ENCODE data around the gene ZNF587B.
"Not testable (repeated sequence)": the region's sequence is repeated elsewhere in the genome, so short reads cannot be mapped to it uniquely, and the experiment has no call there.

ZNF587B gene

GRCh38 chr19:57821501-57821900 lies 8.6 kb upstream of the ZNF587B start:
- not testable (repeated sequence) for H3K4me3 ChIP-seq (ENCODE audit: low read length); H3K36me3 ChIP-seq (ENCODE audit: control insufficient read depth, insufficient read depth, low read length); H3K9ac ChIP-seq (ENCODE audit: low read length); H3K9me3 ChIP-seq (ENCODE audit: control insufficient read depth, low read length); H3K27me3 ChIP-seq (ENCODE audit: control insufficient read depth, insufficient read depth, low read length)
- peaks cover 13% of the 10 kb centered on the region for H3K4me1 ChIP-seq (ENCODE audit: control insufficient read depth, insufficient read depth, low read length)

- peaks cover 13% of the 10 kb centered on the region for H3K4me1 ChIP-seq (ENCODE audit: control insufficient read depth, insufficient read depth, low read length)
- H3K36me3 ChIP-seq (ENCODE audit: control insufficient read depth, insufficient read depth, low read length), result not testable (repeated sequence)
Measured at GRCh38 chr19:57823155-57823554, 6.9 kb upstream of the ZNF587B start.

GRCh38 chr19:57823608-57824007 lies 6.5 kb upstream of the ZNF587B start:
- peaks cover 13% of the 10 kb centered on the region for H3K4me1 ChIP-seq (ENCODE audit: control insufficient read depth, insufficient read depth, low read length)
- H3K9me3 ChIP-seq (ENCODE audit: control insufficient read depth, low read length); H3K27me3 ChIP-seq (ENCODE audit: control insufficient read depth, insufficient read depth, low read length); H3K9ac ChIP-seq (ENCODE audit: low read length); H3K4me3 ChIP-seq (ENCODE audit: low read length); H3K36me3 ChIP-seq (ENCODE audit: control insufficient read depth, insufficient read depth, low read length): not testable (repeated sequence)

More at GRCh38 chr19:57823155-57823554, 6.9 kb upstream of the ZNF587B start:
- H3K9me3 ChIP-seq (ENCODE audit: control insufficient read depth, low read length); H3K9ac ChIP-seq (ENCODE audit: low read length); H3K27me3 ChIP-seq (ENCODE audit: control insufficient read depth, insufficient read depth, low read length); H3K4me3 ChIP-seq (ENCODE audit: low read length): not testable (repeated sequence)

GRCh38 chr19:57825511-57825910 lies 4.6 kb upstream of the ZNF587B start:
- no peaks in the 10 kb centered on the region for H3K36me3 ChIP-seq (ENCODE audit: control insufficient read depth, insufficient read depth, low read length)
- peaks cover 10% of the 10 kb centered on the region for H3K4me1 ChIP-seq (ENCODE audit: control insufficient read depth, insufficient read depth, low read length)
- H3K9ac ChIP-seq (ENCODE audit: low read length), result no peak overlapping the region
- H3K9me3 ChIP-seq (ENCODE audit: control insufficient read depth, low read length), result no peaks in the 10 kb centered on the region
- H3K4me3 ChIP-seq (ENCODE audit: low read length), result no peak overlapping the region
- no peaks in the 10 kb centered on the region for H3K27me3 ChIP-seq (ENCODE audit: control insufficient read depth, insufficient read depth, low read length)

GRCh38 chr19:57829316-57829715 lies 783 bp upstream of the ZNF587B start:
- Histone ChIP-seq H3K36me3 (ENCODE audit: control insufficient read depth, insufficient read depth, low read length) (no peaks in the 10 kb centered on the region), H3K9me3 (ENCODE audit: control insufficient read depth, low read length) (no peaks in the 10 kb centered on the region), H3K4me3 (ENCODE audit: low read length) (no peak overlapping the region), H3K4me1 (ENCODE audit: control insufficient read depth, insufficient read depth, low read length) (no peaks in the 10 kb centered on the region), H3K27me3 (ENCODE audit: control insufficient read depth, insufficient read depth, low read length) (no peaks in the 10 kb centered on the region), H3K9ac (ENCODE audit: low read length) (no peak overlapping the region)

GRCh38 chr19:57836991-57837390 lies 6.9 kb downstream of the ZNF587B start:
- H3K9me3 ChIP-seq (ENCODE audit: control insufficient read depth, low read length); H3K4me1 ChIP-seq (ENCODE audit: control insufficient read depth, insufficient read depth, low read length); H3K27me3 ChIP-seq (ENCODE audit: control insufficient read depth, insufficient read depth, low read length); H3K9ac ChIP-seq (ENCODE audit: low read length); H3K36me3 ChIP-seq (ENCODE audit: control insufficient read depth, insufficient read depth, low read length); H3K4me3 ChIP-seq (ENCODE audit: low read length): not testable (repeated sequence)

GRCh38 chr19:57838622-57839191 lies 8.6 kb downstream of the ZNF587B start:
- not testable (repeated sequence) for H3K36me3 ChIP-seq (ENCODE audit: control insufficient read depth, insufficient read depth, low read length); H3K4me3 ChIP-seq (ENCODE audit: low read length); H3K27me3 ChIP-seq (ENCODE audit: control insufficient read depth, insufficient read depth, low read length); H3K9me3 ChIP-seq (ENCODE audit: control insufficient read depth, low read length); H3K4me1 ChIP-seq (ENCODE audit: control insufficient read depth, insufficient read depth, low read length); H3K9ac ChIP-seq (ENCODE audit: low read length)

- H3K27me3 ChIP-seq (ENCODE audit: control insufficient read depth, insufficient read depth, low read length), result no peaks in the 10 kb centered on the region
- no peaks in the 10 kb centered on the region for H3K36me3 ChIP-seq (ENCODE audit: control insufficient read depth, insufficient read depth, low read length)
- H3K4me1 ChIP-seq (ENCODE audit: control insufficient read depth, insufficient read depth, low read length), result no peaks in the 10 kb centered on the region
- H3K4me3 ChIP-seq (ENCODE audit: low read length), result no peak overlapping the region
- H3K9me3 ChIP-seq (ENCODE audit: control insufficient read depth, low read length), result no peaks in the 10 kb centered on the region
- H3K9ac ChIP-seq (ENCODE audit: low read length), result no peak overlapping the region
Measured at GRCh38 chr19:57841122-57841763, 11.1 kb downstream of the ZNF587B start.

GRCh38 chr19:57847164-57847563 lies 17.1 kb downstream of the ZNF587B start:
- not testable (repeated sequence) for H3K9ac ChIP-seq (ENCODE audit: low read length); H3K36me3 ChIP-seq (ENCODE audit: control insufficient read depth, insufficient read depth, low read length); H3K27me3 ChIP-seq (ENCODE audit: control insufficient read depth, insufficient read depth, low read length); H3K9me3 ChIP-seq (ENCODE audit: control insufficient read depth, low read length); H3K4me3 ChIP-seq (ENCODE audit: low read length)
- H3K4me1 ChIP-seq (ENCODE audit: control insufficient read depth, insufficient read depth, low read length), result peaks cover 13% of the 10 kb centered on the region

GRCh38 chr19:57849162-57849665 lies 19.1 kb downstream of the ZNF587B start:
- not testable (repeated sequence) for H3K27me3 ChIP-seq (ENCODE audit: control insufficient read depth, insufficient read depth, low read length); H3K9me3 ChIP-seq (ENCODE audit: control insufficient read depth, low read length); H3K4me3 ChIP-seq (ENCODE audit: low read length); H3K9ac ChIP-seq (ENCODE audit: low read length); H3K36me3 ChIP-seq (ENCODE audit: control insufficient read depth, insufficient read depth, low read length)
- H3K4me1 ChIP-seq (ENCODE audit: control insufficient read depth, insufficient read depth, low read length), result peaks cover 16% of the 10 kb centered on the region

- H3K4me3 ChIP-seq (ENCODE audit: low read length), result peak within 1 kb of the TSS; percentile 81
Measured at GRCh38 chr19:57849666-57850473, 19.8 kb downstream of the ZNF587B start, which contains the start of gene ZNF587. Gene ZNF587, plus strand, starts transcription at chr19:57849859. Its CDS starts 180 bp downstream, at chr19:57850039.

GRCh38 chr19:57850553-57851017 lies 20.5 kb downstream of the ZNF587B start:
- Histone ChIP-seq H3K9me3 (ENCODE audit: control insufficient read depth, low read length) (no peaks in the 10 kb centered on the region), H3K27me3 (ENCODE audit: control insufficient read depth, insufficient read depth, low read length) (no peaks in the 10 kb centered on the region), H3K36me3 (ENCODE audit: control insufficient read depth, insufficient read depth, low read length) (no peaks in the 10 kb centered on the region), H3K4me3 (ENCODE audit: low read length) (peak overlapping the region; percentile 81), H3K4me1 (ENCODE audit: control insufficient read depth, insufficient read depth, low read length) (peaks cover 16% of the 10 kb centered on the region), H3K9ac (ENCODE audit: low read length) (peak overlapping the region; percentile 90)

More at GRCh38 chr19:57849666-57850473, 19.8 kb downstream of the ZNF587B start, which contains the start of gene ZNF587:
- not testable (repeated sequence) for H3K27me3 ChIP-seq (ENCODE audit: control insufficient read depth, insufficient read depth, low read length); H3K36me3 ChIP-seq (ENCODE audit: control insufficient read depth, insufficient read depth, low read length); H3K9me3 ChIP-seq (ENCODE audit: control insufficient read depth, low read length)
- Histone ChIP-seq H3K9ac (ENCODE audit: low read length) (peak within 1 kb of the TSS; percentile 90), H3K4me1 (ENCODE audit: control insufficient read depth, insufficient read depth, low read length) (peaks cover 16% of the 10 kb centered on the region)
